ENCODE data around the gene RGS7BP.

DNA sequence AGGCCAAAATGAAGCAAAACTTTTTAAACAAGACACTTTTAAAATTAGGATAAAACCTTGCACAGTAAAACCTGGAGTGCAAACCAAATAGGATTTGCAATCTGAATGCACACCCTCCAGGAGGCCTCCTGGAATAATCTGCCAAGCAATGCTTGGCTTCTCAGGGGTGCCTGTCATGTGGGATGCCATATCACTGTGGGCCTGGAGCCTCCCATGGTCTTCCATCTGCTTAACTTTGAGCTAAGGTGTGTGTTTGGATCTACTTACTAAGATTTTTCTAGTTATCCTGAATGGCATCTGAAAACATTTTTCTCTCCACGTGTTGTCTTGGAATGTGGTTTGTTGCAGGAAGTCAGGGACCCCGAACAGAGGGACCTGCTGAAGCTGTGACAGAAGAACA, 52.1 kb downstream of the RGS7BP start:
- TF ChIP-seq, protein P1, sequence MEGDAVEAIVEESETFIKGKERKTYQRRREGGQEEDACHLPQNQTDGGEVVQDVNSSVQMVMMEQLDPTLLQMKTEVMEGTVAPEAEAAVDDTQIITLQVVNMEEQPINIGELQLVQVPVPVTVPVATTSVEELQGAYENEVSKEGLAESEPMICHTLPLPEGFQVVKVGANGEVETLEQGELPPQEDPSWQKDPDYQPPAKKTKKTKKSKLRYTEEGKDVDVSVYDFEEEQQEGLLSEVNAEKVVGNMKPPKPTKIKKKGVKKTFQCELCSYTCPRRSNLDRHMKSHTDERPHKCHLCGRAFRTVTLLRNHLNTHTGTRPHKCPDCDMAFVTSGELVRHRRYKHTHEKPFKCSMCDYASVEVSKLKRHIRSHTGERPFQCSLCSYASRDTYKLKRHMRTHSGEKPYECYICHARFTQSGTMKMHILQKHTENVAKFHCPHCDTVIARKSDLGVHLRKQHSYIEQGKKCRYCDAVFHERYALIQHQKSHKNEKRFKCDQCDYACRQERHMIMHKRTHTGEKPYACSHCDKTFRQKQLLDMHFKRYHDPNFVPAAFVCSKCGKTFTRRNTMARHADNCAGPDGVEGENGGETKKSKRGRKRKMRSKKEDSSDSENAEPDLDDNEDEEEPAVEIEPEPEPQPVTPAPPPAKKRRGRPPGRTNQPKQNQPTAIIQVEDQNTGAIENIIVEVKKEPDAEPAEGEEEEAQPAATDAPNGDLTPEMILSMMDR (IDR thresholded peaks at IDR 0.05 in 2 of 3, conservative IDR thresholded peaks at IDR 0.05 in 1 of 3; ENCODE audit: control insufficient read depth in 2 of 3, extremely low read depth in 1 of 3, insufficient read depth in 1 of 3, low read depth in 3 of 3, low read length in 3 of 3), result no peak
- TF ChIP-seq ZNF274 (IDR thresholded peaks at IDR 0.05; ENCODE audit: insufficient read depth, insufficient read length) (no peak), PKNOX1 (IDR thresholded peaks at IDR 0.05) (no peak), ZBTB33 (IDR thresholded peaks at IDR 0.05) (no peak)
